A673 (cell line): ENCODE measurements around the gene CHMP2A.

Experiments
- CTCF ChIP-seq: fragments of 300-800, 200-600 bp; sonication (generic); conservative IDR thresholded peaks from 2 replicates; pipeline ENCODE4 v1.5.1; 2017; ENCODE audit warnings: low read depth, mild to moderate bottlenecking, antibody characterized with exemption, low read length, moderate library complexity, mixed read lengths
- EZH2 ChIP-seq: fragments of 200-600 bp; sonication (generic); IDR thresholded peaks from 2 replicates; pipeline ENCODE4 v1.6.1; 2017; ENCODE audit warnings: borderline replicate concordance, low read depth, mild to moderate bottlenecking, mixed read lengths, antibody characterized with exemption, low read length; ENCODE audit not compliant: poor library complexity, severe bottlenecking

- TF ChIP-seq CTCF = no peak
- no peak for TF ChIP-seq EZH2
Measured at GRCh38 chr19:58521651-58522050, 33.3 kb downstream of the CHMP2A start.
